Right kidney (tissue), 1 donor: Measurements from ENCODE around the gene CAPN2.
"Not testable (repeated sequence)": the region's sequence is repeated elsewhere in the genome, so short reads cannot be mapped to it uniquely, and the experiment has no call there.

Experiments
- DNase-seq: peaks from one replicate; pipeline ENCODE4 v3.0.0-alpha.2; 2016

The CAPN2 gene

DNA sequence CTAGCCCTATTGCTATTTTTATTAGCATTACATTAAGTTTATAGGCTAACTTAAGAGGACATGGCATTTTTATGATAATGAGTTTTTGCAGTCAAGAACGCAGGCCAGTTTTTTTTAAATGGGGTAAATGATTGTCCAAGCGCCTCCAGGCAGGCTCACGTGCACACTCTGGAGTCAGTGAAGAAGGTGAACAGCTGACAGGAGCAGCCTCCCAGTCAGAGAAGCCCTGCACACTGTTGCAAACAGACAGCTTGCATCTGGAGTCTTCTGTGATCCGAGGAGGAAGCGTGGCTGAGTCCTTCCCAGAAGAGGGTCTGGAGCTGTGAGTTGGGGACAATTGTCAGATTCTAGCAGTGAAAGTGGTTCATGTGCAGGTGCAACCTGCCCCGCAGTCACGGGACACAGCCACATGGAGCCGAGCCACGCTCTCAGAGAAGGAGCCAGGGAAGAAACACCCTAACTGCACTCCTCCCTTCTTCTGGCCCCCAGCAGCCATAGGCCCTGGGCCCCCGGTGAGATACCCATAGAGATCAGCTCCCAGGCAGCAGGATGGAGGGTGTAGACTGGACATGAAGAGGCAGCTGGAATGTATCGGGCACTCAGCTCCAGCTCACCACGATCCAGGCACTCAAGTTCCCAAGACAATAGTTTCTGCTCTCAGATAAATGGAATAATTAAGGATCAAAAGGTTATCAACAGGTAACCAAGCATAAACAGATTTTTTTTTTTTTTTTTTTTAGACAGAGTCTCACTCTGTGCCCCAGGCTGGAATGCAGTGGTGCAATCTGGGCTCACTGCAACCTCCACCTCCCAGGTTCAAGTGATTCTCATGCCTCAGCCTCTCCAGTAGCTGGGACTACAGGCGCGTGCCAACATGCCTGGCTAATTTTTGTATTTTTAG lies 26.4 kb downstream of the CAPN2 start:
- peak; percentile 63 for DNase-seq

DNA sequence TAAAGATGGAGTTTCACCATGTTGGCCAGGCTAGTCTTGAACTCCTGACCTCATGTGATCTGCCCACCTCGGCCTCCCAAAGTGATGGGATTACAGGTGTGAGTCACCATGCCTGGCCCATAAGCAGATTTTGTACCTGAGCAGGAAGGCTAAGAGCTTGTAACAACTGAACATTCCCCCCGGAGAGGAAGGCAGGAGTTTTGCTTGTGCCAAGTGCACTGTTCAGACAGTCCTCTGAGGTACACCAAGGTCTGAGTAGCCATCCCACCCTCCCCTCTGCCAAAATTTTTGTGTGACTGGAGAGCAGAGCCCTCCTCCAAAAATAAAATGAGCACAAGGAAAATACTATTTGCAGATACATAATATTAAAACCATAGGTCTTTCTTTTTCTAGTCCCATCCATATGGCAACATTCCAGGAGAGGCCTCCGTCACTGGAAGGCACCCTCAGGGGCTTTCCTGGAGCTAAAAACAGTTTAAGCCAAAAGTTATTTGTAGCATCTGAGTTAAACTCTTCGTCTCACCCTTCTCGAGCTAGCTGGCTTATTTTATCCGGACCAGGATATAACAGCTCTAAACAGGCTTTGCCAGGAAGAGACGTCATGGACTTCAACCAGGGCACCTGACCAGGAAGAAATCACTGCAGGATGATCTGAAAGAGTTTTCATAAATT lies 27.2 kb downstream of the CAPN2 start:
- DNase-seq, result no peak

DNA sequence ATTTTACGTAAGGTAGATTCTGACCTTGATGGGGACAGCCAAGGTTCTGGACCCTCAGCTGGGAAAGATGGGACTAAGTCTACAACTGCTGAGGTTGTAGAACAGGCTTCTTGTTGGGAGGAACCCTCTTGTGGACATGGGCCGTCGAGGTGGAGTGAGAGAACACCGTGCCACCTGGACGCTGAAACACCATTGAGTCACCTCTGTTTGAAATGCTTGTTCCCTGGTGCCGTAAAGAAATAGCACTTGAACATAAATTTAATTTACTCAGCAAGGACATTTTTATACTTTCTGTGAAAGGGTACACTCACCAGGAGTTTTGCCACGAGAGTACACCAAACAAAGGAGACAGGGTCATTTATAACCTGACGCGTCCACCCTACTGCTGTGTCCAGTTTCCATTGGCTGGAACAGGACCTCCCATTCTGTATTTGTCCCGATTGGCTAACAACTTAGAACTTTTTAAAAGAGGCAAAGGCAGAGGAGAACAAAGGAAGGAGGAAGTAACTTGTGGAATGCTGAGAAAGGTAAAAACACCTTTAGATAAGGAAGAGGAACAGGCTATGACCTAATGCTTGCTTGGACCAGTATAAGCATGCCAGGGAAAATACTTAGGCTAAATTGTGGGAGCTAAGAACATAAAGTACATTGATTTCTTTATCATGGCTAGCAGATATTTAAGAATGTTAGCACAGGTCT lies 27.8 kb downstream of the CAPN2 start:
- not testable (repeated sequence) for DNase-seq

DNA sequence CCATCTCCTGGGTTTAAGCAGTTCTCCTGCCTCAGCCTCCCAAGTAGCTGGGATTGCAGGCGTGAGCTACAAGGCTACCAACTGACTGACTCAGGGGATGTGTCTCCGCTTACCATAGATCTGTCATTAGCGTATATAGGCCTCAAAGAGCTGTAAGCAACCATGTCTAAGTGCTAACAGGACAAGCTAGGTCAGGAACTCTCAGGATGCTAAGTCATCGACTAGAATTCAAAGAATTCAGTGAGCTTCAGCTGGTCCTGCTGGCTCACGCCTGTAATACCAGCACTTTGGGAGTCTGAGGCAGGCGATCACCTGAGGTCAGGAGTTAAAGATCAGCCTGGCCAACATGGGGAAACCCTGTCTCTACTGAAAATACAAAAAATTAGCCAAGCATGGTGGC lies 29.5 kb downstream of the CAPN2 start:
- no peak for DNase-seq

DNA sequence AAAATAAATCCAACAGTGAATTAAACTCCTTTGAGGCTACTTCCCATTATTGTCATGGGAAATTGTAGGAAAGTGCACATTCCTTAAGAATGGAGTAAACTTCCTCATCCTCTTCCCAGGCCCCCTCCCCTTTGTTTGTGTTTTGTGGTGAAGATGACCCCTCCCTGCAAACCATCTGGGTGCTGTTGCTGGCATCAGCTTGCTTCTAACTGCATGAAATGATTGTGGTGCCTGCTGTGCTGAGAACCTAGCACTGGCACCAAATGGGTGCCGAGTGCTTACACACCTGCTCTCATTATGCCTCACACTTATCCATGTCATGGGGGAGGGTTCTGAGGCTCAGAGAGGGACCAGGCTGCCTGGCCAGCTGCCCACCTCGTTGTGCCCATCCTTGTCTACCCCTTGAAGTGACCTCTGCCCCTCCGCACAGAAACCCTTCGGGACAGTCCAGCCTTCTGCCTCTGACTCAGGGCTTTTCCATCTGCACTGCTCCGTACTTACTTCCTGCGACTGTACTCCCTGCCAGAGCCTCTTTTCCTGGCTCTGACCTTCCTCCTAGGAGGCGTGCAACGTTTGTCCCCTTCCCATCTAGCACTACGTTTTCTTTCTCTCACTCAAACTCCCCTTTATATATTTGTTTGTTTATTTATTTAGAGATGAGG lies 30.6 kb downstream of the CAPN2 start:
- DNase-seq, result no peak

DNA sequence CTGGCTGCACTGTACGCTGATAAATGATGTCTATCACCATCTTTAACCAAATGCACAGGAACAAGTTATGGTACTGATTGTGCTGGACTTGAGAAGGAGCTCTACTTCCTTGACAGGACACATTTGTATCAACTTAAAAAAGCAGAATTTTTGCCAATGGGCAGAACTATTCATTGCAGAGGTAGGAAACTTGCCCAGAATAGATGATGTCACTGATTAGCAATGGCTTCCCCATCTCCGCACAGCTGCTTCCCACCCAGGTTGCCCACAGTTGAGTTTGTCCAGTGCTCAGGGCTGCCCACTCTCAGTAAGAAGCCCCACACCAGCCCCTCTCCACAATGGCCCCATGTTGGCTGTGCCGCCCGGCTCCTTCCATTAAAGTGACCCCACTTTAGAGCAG lies 33.4 kb downstream of the CAPN2 start:
- no peak for DNase-seq

DNA sequence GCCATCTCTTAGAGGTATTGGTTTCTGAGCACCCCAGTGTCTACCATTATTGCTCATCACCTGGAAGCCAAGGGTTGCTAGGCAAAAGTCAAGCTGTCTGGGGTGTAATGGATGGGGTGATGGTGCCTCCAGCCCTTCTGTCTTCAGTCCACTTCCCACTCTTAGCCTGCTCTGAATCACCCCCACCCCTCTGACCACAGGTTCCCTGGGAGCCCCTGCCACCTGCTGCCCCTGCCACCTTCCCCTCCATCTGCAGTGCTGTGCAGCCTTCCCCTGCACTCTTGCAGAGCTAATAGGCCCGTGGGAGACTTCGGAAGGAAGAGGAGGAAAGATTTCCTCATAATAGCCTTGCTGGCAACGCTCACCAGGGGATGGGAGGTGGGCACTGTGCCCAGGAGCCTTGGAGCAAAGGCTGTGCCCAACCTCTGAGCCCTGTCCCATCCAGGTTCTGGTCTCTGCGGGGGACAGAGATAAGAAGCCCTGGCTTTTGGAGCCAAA lies 35.5 kb downstream of the CAPN2 start:
- no peak for DNase-seq

DNA sequence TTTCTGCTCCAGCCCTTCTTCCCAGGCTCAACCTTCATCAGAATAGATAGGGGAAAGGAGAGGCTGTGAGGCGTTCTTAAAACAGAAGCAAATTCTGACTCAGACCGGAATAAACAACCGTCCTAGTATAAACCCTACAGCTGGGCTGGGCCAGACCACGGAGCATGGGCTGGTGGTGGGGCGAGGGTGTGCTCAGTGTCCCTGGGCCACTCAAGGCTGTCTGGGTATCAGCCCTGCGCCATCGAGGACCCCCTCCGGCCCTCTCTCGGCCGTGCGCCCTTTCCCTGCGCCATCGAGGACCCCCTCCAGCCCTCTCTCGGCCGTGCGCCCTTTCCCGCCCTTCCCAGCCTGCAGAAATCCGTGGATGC lies 36.0 kb downstream of the CAPN2 start:
- no peak for DNase-seq

DNA sequence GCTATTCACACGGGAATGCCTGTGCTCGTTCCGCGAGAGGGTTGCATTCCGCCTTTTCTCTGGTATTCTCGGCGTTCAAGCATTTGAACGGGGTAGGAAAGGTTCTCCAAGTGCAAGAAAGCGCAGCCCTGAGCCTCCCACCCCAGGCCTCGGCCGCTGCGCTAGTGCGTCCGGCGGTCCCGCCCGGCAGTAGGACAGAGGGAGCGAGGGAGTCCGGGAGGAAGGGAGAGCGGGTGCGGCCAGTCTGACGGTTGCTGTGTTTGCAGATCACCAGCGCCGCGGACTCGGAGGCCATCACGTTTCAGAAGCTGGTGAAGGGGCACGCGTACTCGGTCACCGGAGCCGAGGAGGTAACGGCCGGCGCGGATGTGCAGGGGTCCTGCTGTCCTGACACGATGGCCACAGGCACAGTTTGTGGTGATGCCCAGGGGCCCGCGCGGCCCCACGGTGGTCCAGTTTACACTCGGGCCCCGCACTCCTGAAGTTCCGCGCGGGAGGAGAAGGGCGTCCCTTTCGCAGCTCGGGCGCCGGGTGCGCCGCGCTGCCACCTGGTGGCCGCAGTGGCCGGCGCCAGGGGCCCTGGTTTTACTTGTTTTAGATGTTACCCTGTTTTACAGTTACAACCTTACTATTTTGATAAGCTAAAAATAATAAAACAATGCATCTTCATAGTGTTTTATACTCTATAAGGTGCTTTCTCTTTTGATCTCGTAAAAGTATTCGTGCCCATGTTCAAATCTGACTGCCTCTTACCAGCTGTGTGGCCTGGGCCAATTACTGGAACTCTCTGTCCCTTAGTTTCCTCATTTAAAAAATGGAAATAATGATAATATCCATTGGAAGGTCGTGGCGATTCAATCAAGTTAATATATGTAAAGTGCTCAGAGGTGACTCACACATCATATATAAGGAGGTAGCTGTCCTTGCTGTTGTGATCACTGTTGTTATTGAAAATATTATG lies 36.7 kb downstream of the CAPN2 start:
- peak; percentile 95 for DNase-seq

DNA sequence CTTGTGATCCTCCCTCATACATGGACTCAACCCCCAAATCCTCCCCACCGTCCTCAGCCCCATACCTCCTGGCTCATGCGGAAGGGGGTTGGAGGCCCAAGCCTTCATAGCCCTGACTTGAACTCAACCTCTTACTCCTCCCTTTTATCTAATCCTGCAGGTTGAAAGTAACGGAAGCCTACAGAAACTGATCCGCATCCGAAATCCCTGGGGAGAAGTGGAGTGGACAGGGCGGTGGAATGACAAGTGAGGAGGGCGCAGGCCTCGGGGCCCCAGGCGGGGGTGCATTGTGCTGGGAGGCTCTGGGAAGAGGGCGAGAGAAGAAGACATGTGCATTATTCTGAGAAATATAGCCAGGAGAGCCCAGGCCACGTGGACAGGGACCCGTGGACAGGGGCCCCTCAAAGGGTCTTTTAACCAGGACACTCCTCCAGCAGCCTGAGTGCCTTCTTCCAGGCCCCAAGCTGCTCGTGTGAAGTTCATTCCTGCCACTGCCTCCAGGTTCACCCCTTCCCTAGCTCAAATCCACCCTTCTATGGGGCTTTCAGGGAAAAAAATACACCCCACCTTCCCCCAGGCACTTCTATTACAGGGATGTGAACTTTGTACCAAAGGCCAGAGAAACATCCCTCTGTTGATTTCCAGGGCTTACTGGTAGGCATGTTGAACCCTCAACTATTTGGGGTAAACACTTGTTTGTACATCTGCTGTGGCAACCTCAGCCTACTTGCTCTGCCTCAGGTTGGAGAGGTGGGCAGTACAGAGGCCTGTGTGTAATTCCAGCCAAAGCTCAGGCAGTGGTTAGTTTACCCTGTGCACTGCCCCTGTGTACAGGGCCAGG lies 38.6 kb downstream of the CAPN2 start:
- DNase-seq, result no peak

DNA sequence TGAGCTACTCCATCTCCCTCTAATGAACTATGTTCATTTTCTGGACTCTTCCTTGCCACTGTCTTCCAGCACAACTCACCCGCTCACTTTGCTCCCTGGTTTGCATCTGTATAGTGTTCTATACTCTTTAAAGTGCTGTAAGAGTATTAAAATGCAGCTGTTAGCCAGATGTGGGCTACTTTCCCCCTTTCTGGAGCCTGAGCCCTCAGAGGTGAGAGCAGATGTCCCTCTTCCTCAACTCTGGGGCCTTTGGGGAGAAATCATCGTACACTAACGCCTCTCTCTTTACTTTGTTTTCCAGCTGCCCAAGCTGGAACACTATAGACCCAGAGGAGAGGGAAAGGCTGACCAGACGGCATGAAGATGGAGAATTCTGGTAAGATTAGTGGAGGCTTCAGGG lies 39.4 kb downstream of the CAPN2 start:
- DNase-seq, result no peak

DNA sequence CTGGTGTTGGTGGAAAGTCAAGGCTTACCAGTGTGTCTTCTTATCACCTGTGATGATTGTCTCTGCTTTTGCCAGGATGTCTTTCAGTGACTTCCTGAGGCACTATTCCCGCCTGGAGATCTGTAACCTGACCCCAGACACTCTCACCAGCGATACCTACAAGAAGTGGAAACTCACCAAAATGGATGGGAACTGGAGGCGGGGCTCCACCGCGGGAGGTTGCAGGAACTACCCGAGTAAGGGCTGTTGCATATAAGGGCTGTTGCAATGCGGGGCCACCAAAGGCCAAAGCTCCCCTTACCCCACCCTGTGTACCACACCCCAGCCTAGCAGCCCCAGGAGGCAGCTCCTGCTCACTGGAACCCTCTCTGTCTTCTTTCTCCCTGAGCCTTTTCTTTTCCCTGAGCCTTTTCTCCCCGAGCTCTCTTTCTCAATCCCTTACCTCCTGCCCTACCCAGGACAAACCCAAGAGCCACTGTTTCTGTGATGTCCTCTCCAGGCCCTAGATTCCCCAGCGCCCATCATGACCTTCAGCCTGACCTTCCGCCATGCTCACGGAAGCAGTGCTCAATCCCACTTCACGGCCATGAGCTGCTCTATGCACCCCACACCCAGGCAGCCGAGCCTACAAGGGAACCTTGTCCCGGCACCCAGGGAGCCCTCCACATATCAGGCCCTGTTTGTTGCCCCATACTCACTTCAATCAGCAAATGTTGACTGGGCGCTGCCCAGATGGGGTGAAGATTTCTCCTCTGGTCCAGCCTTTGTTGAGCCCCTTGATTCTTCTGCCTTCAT lies 40.6 kb downstream of the CAPN2 start:
- DNase-seq, result no peak

DNA sequence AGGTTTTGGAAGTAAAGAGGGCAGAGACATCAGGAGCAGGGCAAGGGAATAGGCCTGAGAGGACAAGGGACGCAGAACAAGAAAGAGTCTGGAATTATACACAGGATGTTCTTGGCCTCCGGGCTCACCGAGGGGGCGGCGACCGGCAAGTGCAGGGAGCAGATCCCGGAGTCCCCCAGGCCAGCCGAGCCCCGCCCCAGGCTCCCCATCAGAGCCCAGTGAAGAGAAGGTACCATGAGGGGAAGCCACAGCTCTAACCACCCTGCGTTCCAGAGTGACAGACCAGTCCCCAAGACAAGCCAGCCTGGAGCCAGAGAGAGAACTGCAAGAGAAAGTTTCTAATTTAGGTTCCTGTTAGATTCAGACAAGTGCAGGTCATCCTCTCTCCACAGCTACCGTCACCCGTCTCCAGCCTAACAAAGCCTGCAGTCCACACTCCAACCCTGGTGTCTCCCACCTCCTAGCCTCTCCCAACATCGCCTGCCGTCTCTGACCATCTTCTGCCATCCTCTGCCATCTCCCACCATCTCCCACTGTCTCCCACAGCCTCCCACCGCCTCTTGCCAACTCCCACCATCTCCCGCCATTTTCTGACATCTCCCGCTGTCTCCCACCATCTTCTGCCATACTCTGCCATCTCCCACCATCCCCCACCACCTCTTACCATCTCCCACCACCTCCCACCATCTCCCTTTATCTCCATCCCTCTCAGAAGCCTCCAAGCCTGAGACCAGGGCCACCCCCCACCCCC lies 42.5 kb downstream of the CAPN2 start:
- no peak for DNase-seq

DNA sequence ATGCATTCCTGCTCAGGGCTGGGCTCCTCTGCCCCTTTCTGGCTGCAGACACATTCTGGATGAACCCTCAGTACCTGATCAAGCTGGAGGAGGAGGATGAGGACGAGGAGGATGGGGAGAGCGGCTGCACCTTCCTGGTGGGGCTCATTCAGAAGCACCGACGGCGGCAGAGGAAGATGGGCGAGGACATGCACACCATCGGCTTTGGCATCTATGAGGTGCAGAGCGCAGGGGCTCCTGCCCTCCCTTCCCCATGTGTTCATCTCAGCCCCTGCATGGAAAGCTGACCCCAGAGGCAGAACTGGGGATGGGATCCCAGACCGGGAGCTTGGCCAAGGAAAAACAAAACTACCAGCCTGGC lies 43.1 kb downstream of the CAPN2 start:
- DNase-seq, result no peak

DNA sequence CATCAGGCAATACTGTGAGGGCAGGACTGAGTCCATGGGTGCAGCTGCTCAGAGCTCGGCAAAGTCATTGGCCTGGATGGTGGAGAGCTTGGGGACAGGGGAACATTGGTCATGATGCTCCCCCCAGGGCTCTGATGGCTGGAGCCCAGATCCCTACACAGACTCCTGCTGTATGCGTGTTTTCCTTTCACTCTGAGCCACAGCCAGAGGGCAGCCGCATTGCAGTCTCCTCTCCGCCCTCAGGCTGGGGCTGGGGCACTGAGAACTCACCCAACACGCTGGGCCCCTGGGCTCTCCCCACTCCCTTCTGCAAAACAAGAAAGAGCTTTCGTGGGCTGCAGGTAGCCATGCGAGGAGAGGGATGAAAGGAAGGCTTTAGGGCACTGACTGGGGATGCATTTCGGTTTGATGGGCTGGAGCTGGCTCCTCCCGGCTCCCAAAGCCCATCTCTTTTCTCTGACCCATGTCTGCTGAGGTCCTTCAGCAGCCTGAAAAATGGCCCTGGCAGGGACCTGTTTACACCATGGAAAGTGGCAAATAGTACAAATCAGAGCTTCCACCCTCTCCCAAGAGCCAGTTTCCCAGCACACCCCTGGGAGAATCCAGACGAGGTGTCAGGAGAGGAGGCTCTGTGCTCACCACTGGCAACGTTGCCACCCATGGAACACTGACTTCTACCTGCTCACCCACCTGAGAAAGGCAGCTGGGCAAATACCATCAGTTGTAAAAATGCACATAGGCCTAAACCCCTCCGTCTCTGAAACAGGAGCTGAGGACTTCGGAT lies 43.8 kb downstream of the CAPN2 start:
- DNase-seq, result no peak

DNA sequence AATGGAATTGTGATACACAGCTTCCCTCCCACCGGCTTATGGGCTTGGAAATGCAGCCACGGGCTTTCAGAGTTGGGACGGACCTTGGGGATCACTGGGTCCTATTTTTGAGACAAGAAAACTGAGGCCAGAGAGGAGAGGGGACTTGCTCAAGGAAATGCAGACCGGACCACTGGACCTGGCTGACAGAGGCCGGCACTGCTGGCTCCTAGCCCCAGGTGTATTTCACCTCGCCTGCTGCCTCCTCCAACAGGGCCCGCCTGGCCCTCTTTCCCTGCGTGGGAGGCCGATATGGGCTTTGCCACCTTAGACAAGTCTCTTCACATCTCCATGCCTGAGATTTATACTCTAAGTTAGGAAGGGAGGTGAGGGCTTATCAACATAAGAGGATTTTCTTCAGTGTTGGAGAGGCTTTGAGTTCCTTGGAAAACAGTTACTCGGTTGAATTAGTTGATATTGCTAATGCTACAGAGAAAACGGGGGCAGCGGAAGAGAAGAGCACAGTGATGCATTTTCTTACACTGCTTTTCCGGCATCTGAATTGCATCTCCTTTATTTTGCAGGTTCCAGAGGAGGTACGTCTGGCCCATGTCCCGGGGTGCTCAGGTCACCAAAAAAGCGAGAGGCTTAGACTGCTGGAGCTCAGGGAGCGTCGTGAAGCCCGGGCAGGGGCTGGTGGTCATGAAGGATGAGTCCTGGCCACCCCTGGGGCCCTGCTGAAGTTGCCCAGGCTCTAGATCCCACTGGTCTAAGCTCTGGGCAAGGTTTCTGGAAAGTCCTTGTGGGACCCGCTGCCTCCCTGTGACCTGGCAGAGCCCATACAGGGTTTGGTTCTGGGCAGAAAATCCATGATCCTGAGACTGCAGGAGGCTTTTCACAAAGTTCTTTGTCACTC lies 44.7 kb downstream of the CAPN2 start:
- no peak for DNase-seq

DNA sequence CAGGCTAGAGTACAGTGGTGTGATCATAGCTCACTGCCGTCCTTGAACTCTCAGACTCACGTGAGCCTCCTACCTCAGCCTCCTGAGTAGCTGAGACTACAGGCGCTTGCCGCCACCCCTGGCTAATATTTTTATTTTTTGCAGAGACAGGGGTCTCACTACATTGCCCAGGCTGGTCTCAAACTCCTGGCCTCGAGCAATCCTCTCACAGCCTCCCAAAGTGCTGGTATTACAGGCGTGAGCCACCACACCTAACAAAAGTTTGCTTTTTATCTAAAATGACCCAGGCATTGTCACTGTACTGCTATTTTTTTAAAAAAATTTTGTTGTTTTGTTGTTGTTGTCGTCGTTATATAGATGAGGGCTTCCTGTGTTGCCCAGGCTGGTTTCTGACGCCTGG lies 46.4 kb downstream of the CAPN2 start:
- no peak for DNase-seq
